Tibial nerve (tissue), 4 donors: ENCODE data around the gene CLNK. TPM values are rescaled to one million over a fixed set of nuclear protein-coding genes. Genes with fewer than 3 reads are reported as not detected.

Source experiments
- DNase-seq, 2 donors: peaks; one replicate each; pipeline ENCODE4 v3.0.0-alpha.2; 2019; ENCODE audit warnings: low spot score in 2 of 2
- H3K27ac ChIP-seq, 4 donors: fragments of 200-600 bp; sonication (generic) in 3 of 4; one replicate each; pipeline ENCODE4 v1.5.1; 2017 to 2019; ENCODE audit warnings: mild to moderate bottlenecking in 1 of 4
- H3K27me3 ChIP-seq, 2 donors: fragments of 200-600 bp; sonication (generic) in 1 of 2; one replicate each; pipeline versions ENCODE4 v1.5.1 to v1.6.0; 2017 to 2019
- H3K36me3 ChIP-seq, 3 donors: fragments of 200-600 bp; sonication (generic); one replicate each; pipeline ENCODE4 v1.5.1; 2018 to 2019
- H3K4me1 ChIP-seq, 4 donors: fragments of 200-600 bp; sonication (generic) in 3 of 4; one replicate each; pipeline ENCODE4 v1.5.1; 2017 to 2019
- H3K4me3 ChIP-seq, 4 donors: fragments of 200-600 bp; sonication (generic) in 3 of 4; one replicate each; pipeline ENCODE4 v1.5.1; 2017 to 2019; ENCODE audit warnings: mild to moderate bottlenecking in 1 of 4, moderate library complexity in 1 of 4
- H3K9me3 ChIP-seq, 4 donors: fragments of 200-600 bp; sonication (generic) in 3 of 4; one replicate each; pipeline ENCODE4 v1.5.1; 2017 to 2019
- EP300 ChIP-seq, 2 donors: sonication (generic); formaldehyde crosslinking; IDR thresholded peaks; one replicate each; pipeline ENCODE4 v1.6.1; 2017; ENCODE audit warnings: antibody characterized with exemption in 2 of 2, mild to moderate bottlenecking in 1 of 2
- POLR2A ChIP-seq, 2 donors: fragments of 450-650 bp; IDR thresholded peaks; one replicate each; pipeline ENCODE4 v1.6.1; 2017; ENCODE audit warnings: antibody characterized with exemption in 2 of 2, mild to moderate bottlenecking in 2 of 2, moderate library complexity in 2 of 2
- WGBS, 2 donors: methylation state at CpG; one replicate each; pipeline ENCODE4 v1.1.5; 2018; 5-methylcytosine and 5-hydroxymethylcytosine counted together
- total RNA-seq, 4 donors: library from RNA; depleted of rRNA; stranded (reverse); fragments of >200 nt; gene quantifications; one replicate each; pipeline ENCODE4 v1.1.0, GENCODE V29; 2016
- TF ChIP-seq, protein P1 (sequence below), 5 experiments: fragments of 200-600 bp in 3 of 5; fragments of 450-650 bp in 2 of 5; sonication (generic) in 3 of 5; IDR thresholded peaks; one replicate each; pipeline ENCODE4 v1.5.1; 2016 to 2019; ENCODE audit warnings: antibody characterized with exemption in 5 of 5, mild to moderate bottlenecking in 3 of 5, moderate library complexity in 2 of 5

The CLNK gene
- total RNA-seq, 4 donors from 2014 or later: not detected

DNA sequence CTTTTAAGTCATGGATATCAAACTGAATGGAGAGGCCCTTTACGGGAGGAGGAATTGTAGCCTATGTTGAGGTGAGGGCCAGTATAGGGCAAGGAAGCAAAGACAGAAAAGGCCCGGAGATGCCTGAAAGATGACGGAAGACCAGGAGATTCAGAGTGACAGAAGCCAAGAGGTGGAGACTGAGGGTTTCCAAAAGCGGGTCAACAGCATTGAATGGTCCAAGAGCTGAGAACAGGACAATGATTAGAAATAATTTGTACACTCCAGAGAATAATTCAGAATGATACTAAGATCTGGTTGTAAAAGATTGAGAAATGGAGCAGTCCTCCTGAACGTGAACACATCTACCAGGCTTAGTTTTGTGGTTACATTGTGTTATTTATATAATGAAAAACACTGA is 181.9 kb downstream of the CLNK start:
- TF ChIP-seq, protein P1, sequence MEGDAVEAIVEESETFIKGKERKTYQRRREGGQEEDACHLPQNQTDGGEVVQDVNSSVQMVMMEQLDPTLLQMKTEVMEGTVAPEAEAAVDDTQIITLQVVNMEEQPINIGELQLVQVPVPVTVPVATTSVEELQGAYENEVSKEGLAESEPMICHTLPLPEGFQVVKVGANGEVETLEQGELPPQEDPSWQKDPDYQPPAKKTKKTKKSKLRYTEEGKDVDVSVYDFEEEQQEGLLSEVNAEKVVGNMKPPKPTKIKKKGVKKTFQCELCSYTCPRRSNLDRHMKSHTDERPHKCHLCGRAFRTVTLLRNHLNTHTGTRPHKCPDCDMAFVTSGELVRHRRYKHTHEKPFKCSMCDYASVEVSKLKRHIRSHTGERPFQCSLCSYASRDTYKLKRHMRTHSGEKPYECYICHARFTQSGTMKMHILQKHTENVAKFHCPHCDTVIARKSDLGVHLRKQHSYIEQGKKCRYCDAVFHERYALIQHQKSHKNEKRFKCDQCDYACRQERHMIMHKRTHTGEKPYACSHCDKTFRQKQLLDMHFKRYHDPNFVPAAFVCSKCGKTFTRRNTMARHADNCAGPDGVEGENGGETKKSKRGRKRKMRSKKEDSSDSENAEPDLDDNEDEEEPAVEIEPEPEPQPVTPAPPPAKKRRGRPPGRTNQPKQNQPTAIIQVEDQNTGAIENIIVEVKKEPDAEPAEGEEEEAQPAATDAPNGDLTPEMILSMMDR (IDR thresholded peaks at IDR 0.05): no peak
- peak in 1 of 2 donors; percentile 32 for TF ChIP-seq EP300 (IDR thresholded peaks at IDR 0.05)
- no peaks in the 10 kb centered on the region for H3K4me1 ChIP-seq
- WGBS, 2 donors: 89% methylated on average over 5 of the region's 5 CpGs

GRCh38 chr4:10500776-10501175 is 183.8 kb downstream of the CLNK start:
- no peaks in the 10 kb centered on the region for H3K36me3 ChIP-seq
- no peak for DNase-seq
- WGBS, 2 donors: 72 to 75% methylated on average over 6 of the region's 6 CpGs
- no peak overlapping the region for H3K4me3 ChIP-seq
- TF ChIP-seq POLR2A (IDR thresholded peaks at IDR 0.05) (no peak), EP300 (IDR thresholded peaks at IDR 0.05) (no peak)
- TF ChIP-seq, protein P1 (IDR thresholded peaks at IDR 0.05): no peak
- no peak overlapping the region for H3K27ac ChIP-seq
- H3K4me1 ChIP-seq: no peaks in the 10 kb centered on the region
- H3K9me3 ChIP-seq: no peaks in the 10 kb centered on the region
- H3K27me3 ChIP-seq: no peaks in the 10 kb centered on the region

More for the DNA sequence above, 181.9 kb downstream of the CLNK start:
- no peak overlapping the region for H3K4me3 ChIP-seq
- H3K27me3 ChIP-seq: no peaks in the 10 kb centered on the region
- no peaks in the 10 kb centered on the region for H3K9me3 ChIP-seq
- DNase-seq: peak in 1 of 2 donors; percentile 20
- H3K36me3 ChIP-seq: no peaks in the 10 kb centered on the region
- peak overlapping the region in 1 of 4 donors; percentile 56 for H3K27ac ChIP-seq

GRCh38 chr4:10496200-10496599 is 188.4 kb downstream of the CLNK start:
- DNase-seq: no peak
- H3K36me3 ChIP-seq: no peaks in the 10 kb centered on the region
- H3K4me1 ChIP-seq: no peaks in the 10 kb centered on the region
- no peaks in the 10 kb centered on the region for H3K27me3 ChIP-seq
- no peak for TF ChIP-seq EP300 (IDR thresholded peaks at IDR 0.05)
- no peak for TF ChIP-seq POLR2A (IDR thresholded peaks at IDR 0.05)
- TF ChIP-seq, protein P1 (IDR thresholded peaks at IDR 0.05): no peak
- 43 to 49% methylated on average over 4 of the region's 4 CpGs for WGBS, 2 donors
- H3K9me3 ChIP-seq: no peaks in the 10 kb centered on the region
- H3K4me3 ChIP-seq: no peak overlapping the region
- H3K27ac ChIP-seq: no peak overlapping the region

DNA sequence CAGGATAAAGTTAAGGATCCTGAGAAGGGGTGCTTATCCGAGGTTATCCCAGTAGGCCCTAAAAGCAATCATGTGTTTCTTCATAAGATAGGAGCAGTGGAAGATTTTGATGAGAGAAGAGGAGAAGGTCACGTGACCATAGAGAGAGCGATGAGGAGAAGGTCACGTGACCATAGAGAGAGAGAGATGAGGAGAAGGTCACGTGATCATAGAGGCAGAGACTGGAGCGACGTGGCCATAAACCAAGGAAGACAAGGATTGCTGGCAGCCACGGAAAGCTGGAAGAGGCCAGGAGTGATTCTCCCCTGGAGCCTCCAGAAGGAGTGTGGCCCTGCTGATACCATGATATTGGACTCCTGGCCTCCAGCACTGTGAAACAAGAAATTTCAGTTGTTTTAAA is 188.9 kb downstream of the CLNK start:
- no peak overlapping the region for H3K4me3 ChIP-seq
- H3K27me3 ChIP-seq: no peaks in the 10 kb centered on the region
- H3K4me1 ChIP-seq: no peaks in the 10 kb centered on the region

DNA sequence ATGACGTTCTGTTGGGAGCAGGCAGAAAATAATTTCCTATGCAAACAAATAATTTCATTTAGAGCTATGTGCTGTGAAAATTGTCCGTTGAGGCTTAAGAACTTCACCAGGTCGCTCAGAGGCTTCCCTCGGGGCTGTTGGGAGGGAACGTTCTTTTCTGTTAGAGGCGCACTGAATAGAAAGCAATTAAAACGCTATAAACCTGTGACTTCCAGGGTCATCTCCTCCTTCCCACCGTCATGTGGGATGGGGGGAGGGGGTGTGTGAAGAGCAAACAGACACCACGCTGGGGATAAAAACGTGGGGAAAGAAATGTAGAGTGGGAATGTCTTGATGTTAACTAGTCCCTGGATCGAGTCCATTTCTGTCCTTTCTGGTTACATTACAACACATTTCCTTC is 192.1 kb downstream of the CLNK start:
- no peaks in the 10 kb centered on the region for H3K27me3 ChIP-seq
- 18 to 26% methylated on average over 11 of the region's 11 CpGs for WGBS, 2 donors
- TF ChIP-seq, protein P1 (IDR thresholded peaks at IDR 0.05): no peak
- TF ChIP-seq EP300 (IDR thresholded peaks at IDR 0.05): no peak
- no peak for TF ChIP-seq POLR2A (IDR thresholded peaks at IDR 0.05)
- no peaks in the 10 kb centered on the region for H3K4me1 ChIP-seq
- H3K36me3 ChIP-seq: no peaks in the 10 kb centered on the region
- DNase-seq: no peak
- H3K9me3 ChIP-seq: no peaks in the 10 kb centered on the region
- no peak overlapping the region for H3K4me3 ChIP-seq
- no peak overlapping the region for H3K27ac ChIP-seq

More for the DNA sequence above, 188.9 kb downstream of the CLNK start:
- no peak overlapping the region for H3K27ac ChIP-seq
- 72 to 75% methylated on average over 8 of the region's 8 CpGs for WGBS, 2 donors
- no peaks in the 10 kb centered on the region for H3K36me3 ChIP-seq
- H3K9me3 ChIP-seq: no peaks in the 10 kb centered on the region
- TF ChIP-seq POLR2A (IDR thresholded peaks at IDR 0.05): no peak
- TF ChIP-seq, protein P1 (IDR thresholded peaks at IDR 0.05): no peak
- TF ChIP-seq EP300 (IDR thresholded peaks at IDR 0.05): no peak
- DNase-seq: no peak
